Panc1 (cell line): ENCODE data around the gene BOD1L2. TPM values are rescaled to one million over a fixed set of nuclear protein-coding genes. Genes with fewer than 3 reads are reported as not detected.

ENCODE experiments used
- ATAC-seq: fragments of 200-7000 bp; cut with Tn5 transposase; 2 replicates; pipeline ENCODE4 v1.9.1; 2020; ENCODE audit warnings: mild to moderate bottlenecking, moderate library complexity
- BruUV-seq: library from RNA; stranded (reverse); fragments of 400-500 nt; replicated peaks from 2 replicates; lab custom pipeline; 2021; lab: Mats Ljungman, UMichigan
- CTCF ChIA-PET: fragments of 300-600 bp; sonication (Branson Sonifier 250); formaldehyde crosslinking; loops from one replicate; lab custom pipeline; 2022; ENCODE audit warnings: antibody characterized with exemption; lab: Charles Lee
- POLR2A ChIA-PET: fragments of 300-600 bp; sonication (Branson Sonifier 250); formaldehyde crosslinking; loops from one replicate; lab custom pipeline; 2022; ENCODE audit warnings: antibody characterized with exemption; lab: Charles Lee
- DNase-seq: peaks from one replicate; pipeline ENCODE4 v3.0.0-alpha.2; 2010; ENCODE audit warnings: low read depth, low spot score
- H3K27ac ChIP-seq: 2 replicates; pipeline ENCODE4 v1.5.1; 2011; ENCODE audit warnings: mild to moderate bottlenecking, low read length, inconsistent platforms
- H3K27me3 ChIP-seq: fragments of 200-500 bp; sonication (Bioruptor generic); 2 replicates; pipeline ENCODE4 v1.6.0; 2014; ENCODE audit warnings: low read length, inconsistent platforms; ENCODE audit not compliant: control insufficient read depth, insufficient read depth
- H3K36me3 ChIP-seq: fragments of 200-500 bp; sonication (Bioruptor generic); 2 replicates; pipeline ENCODE4 v1.5.1; 2014; ENCODE audit warnings: inconsistent platforms, mild to moderate bottlenecking, low read length, moderate library complexity; ENCODE audit not compliant: control insufficient read depth, insufficient read depth
- H3K4me1 ChIP-seq: 2 replicates; pipeline ENCODE4 v1.5.1; 2011; ENCODE audit warnings: inconsistent platforms, mild to moderate bottlenecking, low read length, moderate library complexity; ENCODE audit not compliant: control insufficient read depth, insufficient read depth
- H3K4me3 ChIP-seq, 2 experiments: 2 replicates each; pipeline ENCODE4 v1.5.1; 2011 to 2012; ENCODE audit warnings: low read depth in 2 of 2, low read length in 2 of 2, mild to moderate bottlenecking in 2 of 2, inconsistent platforms in 1 of 2, moderate library complexity in 1 of 2
- H3K9me3 ChIP-seq: fragments of 200-500 bp; sonication (Bioruptor generic); 2 replicates; pipeline ENCODE4 v1.5.1; 2014; ENCODE audit warnings: low read depth, mild to moderate bottlenecking, inconsistent platforms, low read length, moderate library complexity; ENCODE audit not compliant: control insufficient read depth, insufficient read depth
- POLR2AphosphoS5 ChIP-seq: IDR thresholded peaks from 2 replicates; pipeline ENCODE4 v1.6.1; 2012; ENCODE audit warnings: mild to moderate bottlenecking, low read depth, low read length, moderate library complexity
- REST ChIP-seq, 2 experiments: IDR thresholded peaks; 2 replicates each; pipeline ENCODE4 v1.6.1; 2011 to 2012; ENCODE audit warnings: low read depth in 2 of 2, control low read depth in 1 of 2, low read length in 1 of 2, mild to moderate bottlenecking in 1 of 2, moderate library complexity in 1 of 2; ENCODE audit not compliant: insufficient read depth in 1 of 2
- SIN3A ChIP-seq: IDR thresholded peaks from 2 replicates; pipeline ENCODE4 v1.6.1; 2012; ENCODE audit warnings: low read depth, mild to moderate bottlenecking, low read length, moderate library complexity, borderline replicate concordance; ENCODE audit not compliant: insufficient read depth
- TCF7L2 ChIP-seq: IDR thresholded peaks from 2 replicates; pipeline ENCODE4 v1.6.1; 2011; ENCODE audit warnings: mild to moderate bottlenecking, low read depth, low read length, inconsistent platforms
- in situ Hi-C: cut with HindIII; loops from 2 replicates; pipeline ENCODE4 v1.10.0; 2016; ENCODE audit warnings: low sequenced_read_pairs, low pct_unique_long_range_greater_than_20kb
- intact Hi-C: fragments of 100-400 bp; cut with micrococcal nuclease; formaldehyde crosslinking; loops from one replicate; pipeline ENCODE4 v1.10.0; 2022; ENCODE audit not compliant: unreplicated experiment
- total RNA-seq: library from RNA; stranded (reverse); gene quantifications from one replicate; pipeline ENCODE4 v1.2.1, GENCODE V29; 2021; ENCODE audit not compliant: unreplicated experiment
- TF ChIP-seq, protein P1 (sequence below): fragments of 450-650 bp; IDR thresholded peaks from 2 replicates; pipeline ENCODE4 v1.5.1; 2017; ENCODE audit warnings: mild to moderate bottlenecking

Gene BOD1L2
- total RNA-seq, 1 experiment from 2014 or later = not detected

- DNase-seq = no peak
- H3K4me3 ChIP-seq = no peak overlapping the region
- no peaks in the 10 kb centered on the region for H3K27me3 ChIP-seq
- no peak for ATAC-seq
- in situ Hi-C loops = no loop called here
- no TSS peak for BruUV-seq
- no peaks in the 10 kb centered on the region for H3K4me1 ChIP-seq
- POLR2A ChIA-PET = no interaction called here
- H3K9me3 ChIP-seq = no peaks in the 10 kb centered on the region
- no peak for TF ChIP-seq REST (IDR thresholded peaks at IDR 0.05; ENCODE audit: insufficient read depth in 1 of 2, low read depth in 2 of 2, low read length in 1 of 2)
- TF ChIP-seq SIN3A = no peak
- TF ChIP-seq, protein P1, sequence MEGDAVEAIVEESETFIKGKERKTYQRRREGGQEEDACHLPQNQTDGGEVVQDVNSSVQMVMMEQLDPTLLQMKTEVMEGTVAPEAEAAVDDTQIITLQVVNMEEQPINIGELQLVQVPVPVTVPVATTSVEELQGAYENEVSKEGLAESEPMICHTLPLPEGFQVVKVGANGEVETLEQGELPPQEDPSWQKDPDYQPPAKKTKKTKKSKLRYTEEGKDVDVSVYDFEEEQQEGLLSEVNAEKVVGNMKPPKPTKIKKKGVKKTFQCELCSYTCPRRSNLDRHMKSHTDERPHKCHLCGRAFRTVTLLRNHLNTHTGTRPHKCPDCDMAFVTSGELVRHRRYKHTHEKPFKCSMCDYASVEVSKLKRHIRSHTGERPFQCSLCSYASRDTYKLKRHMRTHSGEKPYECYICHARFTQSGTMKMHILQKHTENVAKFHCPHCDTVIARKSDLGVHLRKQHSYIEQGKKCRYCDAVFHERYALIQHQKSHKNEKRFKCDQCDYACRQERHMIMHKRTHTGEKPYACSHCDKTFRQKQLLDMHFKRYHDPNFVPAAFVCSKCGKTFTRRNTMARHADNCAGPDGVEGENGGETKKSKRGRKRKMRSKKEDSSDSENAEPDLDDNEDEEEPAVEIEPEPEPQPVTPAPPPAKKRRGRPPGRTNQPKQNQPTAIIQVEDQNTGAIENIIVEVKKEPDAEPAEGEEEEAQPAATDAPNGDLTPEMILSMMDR = no peak
- no peak for TF ChIP-seq POLR2AphosphoS5
- TF ChIP-seq TCF7L2 = no peak
- CTCF ChIA-PET = no interaction called here
- H3K27ac ChIP-seq = no peak overlapping the region
- no peaks in the 10 kb centered on the region for H3K36me3 ChIP-seq
- intact Hi-C loops = no loop called here
These were observed 42.1 kb downstream of the BOD1L2 start for GRCh38 chr18:57188851-57189557.

GRCh38 chr18:57190026-57190425, 43.1 kb downstream of the BOD1L2 start:
- Histone ChIP-seq H3K4me3 (no peak overlapping the region), H3K4me1 (no peaks in the 10 kb centered on the region), H3K27me3 (no peaks in the 10 kb centered on the region), H3K9me3 (no peaks in the 10 kb centered on the region), H3K36me3 (no peaks in the 10 kb centered on the region), H3K27ac (no peak overlapping the region)
- DNase-seq = no peak
- POLR2A ChIA-PET = no interaction called here
- CTCF ChIA-PET = no interaction called here
- ATAC-seq = no peak
- intact Hi-C loops = no loop called here
- TF ChIP-seq POLR2AphosphoS5 = no peak
- TF ChIP-seq TCF7L2 = no peak
- TF ChIP-seq, protein P1 = no peak
- no peak for TF ChIP-seq SIN3A
- no peak for TF ChIP-seq REST (IDR thresholded peaks at IDR 0.05; ENCODE audit: insufficient read depth in 1 of 2, low read depth in 2 of 2, low read length in 1 of 2)
- no TSS peak for BruUV-seq
- in situ Hi-C loops = no loop called here
